ENCODE results near the gene LTC4S. TPM values are rescaled to one million over a fixed set of nuclear protein-coding genes. Genes with fewer than 3 reads are reported as not detected.

Gene LTC4S
- 1.2 TPM in 1 of 2 replicates, not detected in the other for total RNA-seq (2014; rRNA removed; shearing (Covaris generic))

GRCh38 chr5:179793468-179794139 lies at the start of gene LTC4S:
Gene LTC4S, plus strand, starts transcription at chr5:179793986. Its CDS starts 95 bp downstream, at chr5:179794081.

GRCh38 chr5:179806250-179807048 lies 12.7 kb downstream of the LTC4S start, which contains the start of gene MGAT4B:
Gene MGAT4B, minus strand, starts transcription at chr5:179806866. Its CDS starts 283 bp downstream, at chr5:179806583.

GRCh38 chr5:179820483-179821297 lies 26.9 kb downstream of the LTC4S start, which contains the start of gene SQSTM1:
Gene SQSTM1, plus strand, starts transcription at chr5:179820905. Its CDS starts 32 bp downstream, at chr5:179820937.

Small RNAs within 50 kb of the gene (small RNA-seq; reads per million reads assigned to genes)
- not detected for gene MIR1229

Other genes starting within 250 kb of the LTC4S start
- 40.6 and 48.9 TPM in 2 replicates for gene RUFY1, start 243.4 kb upstream of the LTC4S start, total RNA-seq (2014; rRNA removed; shearing (Covaris generic))
- 698 and 794 TPM in 2 replicates for gene HNRNPH1, start 170.3 kb upstream of the LTC4S start, total RNA-seq (2014; rRNA removed; shearing (Covaris generic))
- not detected in 2 replicates for gene CBY3, start 113.0 kb upstream of the LTC4S start, total RNA-seq (2014; rRNA removed; shearing (Covaris generic))
- gene CANX, start 95.0 kb upstream of the LTC4S start, total RNA-seq (2014; rRNA removed; shearing (Covaris generic)), result 338 and 380 TPM in 2 replicates
- 10.1 and 12.6 TPM in 2 replicates for gene MAML1, start 61.2 kb upstream of the LTC4S start, total RNA-seq (2014; rRNA removed; shearing (Covaris generic))
- 130 and 148 TPM in 2 replicates for gene MGAT4B, start 12.9 kb downstream of the LTC4S start, total RNA-seq (2014; rRNA removed; shearing (Covaris generic))
- gene SQSTM1, start 26.9 kb downstream of the LTC4S start, total RNA-seq (2014; rRNA removed; shearing (Covaris generic)), result 288 and 310 TPM in 2 replicates
- 15.5 and 19.2 TPM in 2 replicates for gene MRNIP, start 64.8 kb downstream of the LTC4S start, total RNA-seq (2014; rRNA removed; shearing (Covaris generic))
- 39.6 and 44.9 TPM in 2 replicates for gene TBC1D9B, start 113.9 kb downstream of the LTC4S start, total RNA-seq (2014; rRNA removed; shearing (Covaris generic))